Naive B cell (primary cell): ENCODE measurements around the gene FDXACB1. TPM values are rescaled to one million over a fixed set of nuclear protein-coding genes. Genes with fewer than 3 reads are reported as not detected.

Experiments used
- ATAC-seq, 2 donors: fragments of 150-1000 bp; cut with Tn5 transposase; 2 replicates each; pipeline ENCODE4 v1.10.0; 2021; ENCODE audit warnings: low read depth in 2 of 2, mild to moderate bottlenecking in 2 of 2, moderate library complexity in 2 of 2
- DNase-seq: peaks from one replicate; pipeline ENCODE4 v3.0.0; 2022
- H3K27ac Mint-ChIP-seq, 6 donors: one replicate each; pipeline ENCODE4 v1.8.0; 2020 to 2022; ENCODE audit warnings: mild to moderate bottlenecking in 6 of 6, mixed read lengths in 6 of 6, moderate library complexity in 5 of 6, inconsistent platforms in 2 of 6
- H3K27me3 Mint-ChIP-seq, 3 donors: one replicate each; pipeline ENCODE4 v1.8.0; 2021 to 2022; ENCODE audit warnings: mixed read lengths in 3 of 3, mild to moderate bottlenecking in 1 of 3
- H3K36me3 Mint-ChIP-seq, 2 donors: one replicate each; pipeline ENCODE4 v1.8.0; 2020 to 2022; ENCODE audit warnings: mixed read lengths in 2 of 2, inconsistent platforms in 1 of 2, mild to moderate bottlenecking in 1 of 2
- H3K4me1 Mint-ChIP-seq, 3 donors: one replicate each; pipeline ENCODE4 v1.8.0; 2020 to 2022; ENCODE audit warnings: mixed read lengths in 3 of 3, inconsistent platforms in 1 of 3, mild to moderate bottlenecking in 1 of 3, moderate library complexity in 1 of 3
- H3K4me3 Mint-ChIP-seq, 8 donors: one replicate each; pipeline ENCODE4 v1.8.0; 2020 to 2022; ENCODE audit warnings: mild to moderate bottlenecking in 8 of 8, mixed read lengths in 8 of 8, moderate library complexity in 8 of 8, inconsistent platforms in 2 of 8
- H3K9me3 Mint-ChIP-seq, 7 donors: one replicate each; pipeline ENCODE4 v1.8.0; 2020 to 2022; ENCODE audit warnings: mixed read lengths in 7 of 7, mild to moderate bottlenecking in 5 of 7, inconsistent platforms in 2 of 7, moderate library complexity in 1 of 7
- polyA plus RNA-seq, 6 donors: library from polyadenylated mRNA; unstranded; fragments of 300-500 nt; fragmentation: Illumina TruSeq; gene quantifications; one replicate each; pipeline ENCODE4 v1.2.3, GENCODE V29; 2021; ENCODE audit warnings: low read depth in 6 of 6

Gene FDXACB1
- polyA plus RNA-seq, 6 donors from 2014 or later, result 3.0 to 10.6 (median 6.0) TPM

GRCh38 chr11:111916768-111917167, 37.8 kb upstream of the FDXACB1 start:
- H3K27ac Mint-ChIP-seq, result no peak overlapping the region

GRCh38 chr11:111913997-111914396, 35.0 kb upstream of the FDXACB1 start:
- Mint-ChIP-seq H3K36me3 (no peaks in the 10 kb centered on the region), H3K4me3 (peak overlapping the region in 1 of 8 donors; percentile 22), H3K9me3 (peaks cover 0 to 3% (median 0%) of the 10 kb centered on the region in 7 donors), H3K4me1 (peaks cover 0 to 9% (median 0%) of the 10 kb centered on the region in 3 donors), H3K27me3 (peaks cover 66 to 89% (median 75%) of the 10 kb centered on the region in 3 donors), H3K27ac (no peak overlapping the region)
- no peak for ATAC-seq
- no peak for DNase-seq

More at GRCh38 chr11:111916768-111917167, 37.8 kb upstream of the FDXACB1 start:
- peaks cover 0 to 3% (median 0%) of the 10 kb centered on the region in 7 donors for H3K9me3 Mint-ChIP-seq
- no peaks in the 10 kb centered on the region for H3K36me3 Mint-ChIP-seq
- H3K4me3 Mint-ChIP-seq, result no peak overlapping the region
- H3K4me1 Mint-ChIP-seq, result peaks cover 0 to 9% (median 0%) of the 10 kb centered on the region in 3 donors
- H3K27me3 Mint-ChIP-seq, result peaks cover 51 to 79% (median 57%) of the 10 kb centered on the region in 3 donors
- no peak for ATAC-seq
- DNase-seq, result no peak

- DNase-seq (no peak), ATAC-seq (no peak)
- H3K27ac Mint-ChIP-seq, result no peak overlapping the region
- peak overlapping the region in 1 of 8 donors; percentile 22 for H3K4me3 Mint-ChIP-seq
- peaks cover 70 to 89% (median 83%) of the 10 kb centered on the region in 3 donors for H3K27me3 Mint-ChIP-seq
- peaks cover 0 to 3% (median 0%) of the 10 kb centered on the region in 7 donors for H3K9me3 Mint-ChIP-seq
- H3K4me1 Mint-ChIP-seq, result peaks cover 0 to 9% (median 0%) of the 10 kb centered on the region in 3 donors
- no peaks in the 10 kb centered on the region for H3K36me3 Mint-ChIP-seq
Observed at GRCh38 chr11:111913031-111913861, 34.3 kb upstream of the FDXACB1 start.

- no peak for ATAC-seq
- Mint-ChIP-seq H3K27me3 (peaks cover 71 to 88% (median 82%) of the 10 kb centered on the region in 3 donors), H3K4me3 (no peak within 1 kb of the TSS), H3K9me3 (peaks cover 0 to 3% (median 0%) of the 10 kb centered on the region in 7 donors), H3K4me1 (peaks cover 0 to 9% (median 0%) of the 10 kb centered on the region in 3 donors), H3K36me3 (no peaks in the 10 kb centered on the region), H3K27ac (no peak within 1 kb of the TSS)
- no peak for DNase-seq
Observed at GRCh38 chr11:111912535-111912934, 33.6 kb upstream of the FDXACB1 start, which contains the start of gene HSPB2. HSPB2 (plus strand) TSS chr11:111912734; CDS start chr11:111912830, 96 bp downstream.

GRCh38 chr11:111911563-111912401, 32.8 kb upstream of the FDXACB1 start, which contains the start of gene CRYAB:
CRYAB (minus strand) TSS chr11:111911770; CDS start chr11:111911724, 46 bp downstream.
- peak within 1 kb of the TSS in 1 of 6 donors; percentile 50 for H3K27ac Mint-ChIP-seq
- peaks cover 70 to 88% (median 74%) of the 10 kb centered on the region in 3 donors for H3K27me3 Mint-ChIP-seq
- no peak for ATAC-seq
- no peaks in the 10 kb centered on the region for H3K36me3 Mint-ChIP-seq
- DNase-seq, result no peak
- no peak within 1 kb of the TSS for H3K4me3 Mint-ChIP-seq
- H3K9me3 Mint-ChIP-seq, result peaks cover 0 to 3% (median 0%) of the 10 kb centered on the region in 7 donors
- H3K4me1 Mint-ChIP-seq, result peaks cover 0 to 5% (median 0%) of the 10 kb centered on the region in 3 donors

- no peak overlapping the region for H3K4me3 Mint-ChIP-seq
- no peak for DNase-seq
- H3K27me3 Mint-ChIP-seq, result peaks cover 65 to 80% (median 66%) of the 10 kb centered on the region in 3 donors
- no peak for ATAC-seq
- peaks cover 0 to under 1% (median 0%) of the 10 kb centered on the region in 7 donors for H3K9me3 Mint-ChIP-seq
- peaks cover 0 to 5% (median 0%) of the 10 kb centered on the region in 3 donors for H3K4me1 Mint-ChIP-seq
- peak overlapping the region in 1 of 6 donors; percentile 50 for H3K27ac Mint-ChIP-seq
- H3K36me3 Mint-ChIP-seq, result no peaks in the 10 kb centered on the region
Observed at GRCh38 chr11:111910676-111911562, 32.0 kb upstream of the FDXACB1 start.

- H3K4me1 Mint-ChIP-seq, result peaks cover 0 to 5% (median 0%) of the 10 kb centered on the region in 3 donors
- no peak for DNase-seq
- peaks cover 2 to 14% (median 6%) of the 10 kb centered on the region in 7 donors for H3K9me3 Mint-ChIP-seq
- no peak for ATAC-seq
- H3K4me3 Mint-ChIP-seq, result no peak overlapping the region
- H3K36me3 Mint-ChIP-seq, result peaks cover 6 to 7% of the 10 kb centered on the region in 2 donors
- peaks cover 58 to 79% (median 58%) of the 10 kb centered on the region in 3 donors for H3K27me3 Mint-ChIP-seq
- H3K27ac Mint-ChIP-seq, result no peak overlapping the region
Observed at GRCh38 chr11:111909378-111909777, 30.4 kb upstream of the FDXACB1 start.

GRCh38 chr11:111908639-111909305, 29.8 kb upstream of the FDXACB1 start:
- H3K36me3 Mint-ChIP-seq, result peaks cover 6 to 7% of the 10 kb centered on the region in 2 donors
- H3K9me3 Mint-ChIP-seq, result peaks cover 2 to 14% (median 6%) of the 10 kb centered on the region in 7 donors
- no peak overlapping the region for H3K27ac Mint-ChIP-seq
- H3K27me3 Mint-ChIP-seq, result peaks cover 52 to 74% (median 52%) of the 10 kb centered on the region in 3 donors
- ATAC-seq, result no peak
- no peak overlapping the region for H3K4me3 Mint-ChIP-seq
- H3K4me1 Mint-ChIP-seq, result peaks cover 0 to 5% (median 0%) of the 10 kb centered on the region in 3 donors
- no peak for DNase-seq

GRCh38 chr11:111906680-111907079, 27.7 kb upstream of the FDXACB1 start:
- ATAC-seq (no peak), DNase-seq (no peak)
- Mint-ChIP-seq H3K4me3 (no peak overlapping the region), H3K36me3 (peaks cover 6 to 7% of the 10 kb centered on the region in 2 donors), H3K27ac (no peak overlapping the region), H3K27me3 (peaks cover 48 to 60% (median 52%) of the 10 kb centered on the region in 3 donors), H3K9me3 (peaks cover 2 to 14% (median 6%) of the 10 kb centered on the region in 7 donors), H3K4me1 (no peaks in the 10 kb centered on the region)

GRCh38 chr11:111905411-111905810, 26.4 kb upstream of the FDXACB1 start:
- no peak overlapping the region for H3K4me3 Mint-ChIP-seq
- ATAC-seq (no peak), DNase-seq (no peak)
- no peak overlapping the region for H3K27ac Mint-ChIP-seq
- H3K27me3 Mint-ChIP-seq, result peaks cover 45 to 47% (median 46%) of the 10 kb centered on the region in 3 donors
- H3K4me1 Mint-ChIP-seq, result no peaks in the 10 kb centered on the region
- H3K36me3 Mint-ChIP-seq, result peaks cover 6 to 7% of the 10 kb centered on the region in 2 donors
- peaks cover 2 to 14% (median 6%) of the 10 kb centered on the region in 7 donors for H3K9me3 Mint-ChIP-seq

- no peak for DNase-seq
- Mint-ChIP-seq H3K9me3 (peaks cover 0 to 3% (median 0%) of the 10 kb centered on the region in 7 donors), H3K36me3 (no peaks in the 10 kb centered on the region), H3K27me3 (no peaks in the 10 kb centered on the region), H3K4me3 (no peak overlapping the region), H3K27ac (no peak overlapping the region), H3K4me1 (no peaks in the 10 kb centered on the region)
- no peak for ATAC-seq
Observed at GRCh38 chr11:111886844-111887243, 7.9 kb upstream of the FDXACB1 start.

- Mint-ChIP-seq H3K36me3 (no peaks in the 10 kb centered on the region), H3K4me1 (peaks cover 0 to under 1% (median 0%) of the 10 kb centered on the region in 3 donors), H3K9me3 (no peaks in the 10 kb centered on the region), H3K27me3 (no peaks in the 10 kb centered on the region), H3K4me3 (no peak overlapping the region), H3K27ac (no peak overlapping the region)
- ATAC-seq (no peak), DNase-seq (no peak)
Observed at GRCh38 chr11:111886032-111886431, 7.1 kb upstream of the FDXACB1 start.
